Measurements from ENCODE around the gene CDK9.
"Not testable (repeated sequence)": the region's sequence is repeated elsewhere in the genome, so short reads cannot be mapped to it uniquely, and the experiment has no call there.

CDK9 gene

DNA sequence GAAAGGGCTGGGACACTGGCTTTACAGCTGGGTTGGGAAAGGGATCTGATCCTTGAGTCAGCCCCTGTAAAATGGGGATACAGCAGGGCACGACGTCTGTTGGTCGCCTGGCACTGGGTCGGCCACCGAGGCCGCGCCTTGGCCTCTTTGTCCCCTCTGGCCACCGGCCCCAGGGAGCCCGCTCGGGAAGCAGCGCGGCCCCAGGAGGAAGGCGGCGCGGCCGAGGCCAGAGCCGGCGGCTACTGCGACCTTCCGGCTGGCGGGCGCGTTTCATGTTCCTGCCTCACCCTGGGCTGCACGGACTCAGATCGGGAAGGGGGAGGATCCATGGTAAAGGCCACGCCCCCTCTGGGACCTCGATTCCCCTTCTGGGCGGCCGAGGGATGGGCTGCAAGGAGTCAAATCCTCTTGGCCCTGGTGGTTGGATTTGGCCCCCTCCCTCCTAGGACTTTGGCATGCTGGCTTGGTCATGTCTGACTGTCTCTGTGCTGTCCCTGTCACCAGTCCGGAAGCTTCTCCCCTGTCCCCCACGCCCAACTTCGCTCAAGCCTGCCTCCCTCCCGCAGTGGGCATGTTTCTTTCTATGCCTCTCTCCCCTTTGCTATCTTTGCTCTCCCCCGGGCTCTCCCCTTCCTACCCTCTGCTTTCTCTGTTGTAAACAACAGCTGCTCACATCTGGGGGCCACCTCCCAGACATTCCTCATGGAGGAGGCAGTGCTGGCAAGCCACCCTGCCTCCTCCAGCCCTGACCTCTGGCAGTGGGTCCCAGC, 42.6 kb downstream of the CDK9 start:
- DNase-seq, result no peak

DNA sequence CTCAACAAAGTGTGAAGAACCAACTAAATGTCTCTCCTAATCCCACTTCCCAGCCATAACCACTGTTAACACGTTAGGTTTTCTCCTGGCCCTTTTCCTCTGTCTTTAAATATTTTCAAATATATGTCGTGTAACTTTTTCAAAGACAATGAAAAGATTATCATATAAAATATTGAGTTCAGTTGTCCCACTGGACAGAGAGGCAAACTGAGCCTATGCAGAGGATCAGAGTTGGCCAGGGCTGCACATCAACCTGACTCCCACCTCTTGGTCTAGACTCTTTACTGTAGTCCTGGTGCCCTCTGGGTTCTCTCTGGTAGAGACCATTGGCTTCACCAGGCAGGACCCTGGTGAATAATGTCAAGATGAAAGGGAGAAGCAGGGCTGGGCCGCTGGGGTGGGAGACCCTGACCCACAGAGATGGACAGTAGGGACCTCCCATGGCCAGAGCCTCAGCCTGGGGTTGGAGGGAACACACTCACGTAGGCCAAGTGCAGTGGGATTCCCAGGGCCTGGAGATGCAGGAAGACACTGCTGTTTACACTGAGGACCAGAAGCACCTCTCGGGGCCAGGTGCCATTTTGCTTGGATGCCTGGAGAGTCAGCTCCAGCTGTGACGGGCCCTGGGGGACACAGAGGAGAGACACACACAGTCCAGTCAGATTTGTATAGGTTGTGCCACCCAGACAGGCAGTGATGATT, 43.5 kb downstream of the CDK9 start:
- no peak for DNase-seq

DNA sequence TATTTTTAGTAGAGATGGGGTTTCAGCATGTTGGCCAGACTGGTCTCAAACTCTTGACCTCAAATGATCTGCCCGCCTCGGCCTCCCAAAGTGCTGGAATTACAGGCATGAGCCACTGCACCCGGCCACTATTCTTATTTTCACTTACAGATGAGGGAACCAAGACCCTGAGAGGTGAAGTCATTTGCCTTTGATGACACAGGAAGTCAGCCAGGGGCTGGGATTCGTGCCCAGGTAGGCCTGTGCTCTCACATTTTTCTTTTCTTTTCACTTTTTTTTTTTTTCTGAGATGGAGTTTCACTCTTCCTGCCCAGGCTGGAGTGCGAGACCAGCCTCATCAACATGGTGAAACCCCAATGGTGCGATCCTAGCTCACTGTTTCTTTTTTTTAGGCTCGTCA, 46.4 kb downstream of the CDK9 start:
- no peak for DNase-seq

DNA sequence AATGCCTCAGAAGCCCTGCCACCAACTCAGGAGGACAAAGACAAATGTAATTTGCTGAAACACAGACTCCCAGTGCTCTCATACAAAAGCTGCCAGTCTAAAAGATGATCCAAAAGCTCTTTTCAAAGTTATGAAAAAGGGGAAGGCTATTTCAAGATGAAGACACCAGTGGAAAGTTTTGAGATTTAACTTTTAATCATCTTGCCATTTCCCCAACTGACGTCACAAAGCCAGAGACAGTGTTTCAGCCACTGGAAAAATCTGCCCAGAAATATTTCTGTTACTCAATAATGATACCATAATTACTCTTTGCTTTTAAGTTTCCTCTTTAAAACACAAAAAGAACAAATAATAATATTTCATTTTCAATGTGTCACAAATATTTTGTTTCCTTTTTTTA, 47.7 kb downstream of the CDK9 start:
- DNase-seq, result no peak

DNA sequence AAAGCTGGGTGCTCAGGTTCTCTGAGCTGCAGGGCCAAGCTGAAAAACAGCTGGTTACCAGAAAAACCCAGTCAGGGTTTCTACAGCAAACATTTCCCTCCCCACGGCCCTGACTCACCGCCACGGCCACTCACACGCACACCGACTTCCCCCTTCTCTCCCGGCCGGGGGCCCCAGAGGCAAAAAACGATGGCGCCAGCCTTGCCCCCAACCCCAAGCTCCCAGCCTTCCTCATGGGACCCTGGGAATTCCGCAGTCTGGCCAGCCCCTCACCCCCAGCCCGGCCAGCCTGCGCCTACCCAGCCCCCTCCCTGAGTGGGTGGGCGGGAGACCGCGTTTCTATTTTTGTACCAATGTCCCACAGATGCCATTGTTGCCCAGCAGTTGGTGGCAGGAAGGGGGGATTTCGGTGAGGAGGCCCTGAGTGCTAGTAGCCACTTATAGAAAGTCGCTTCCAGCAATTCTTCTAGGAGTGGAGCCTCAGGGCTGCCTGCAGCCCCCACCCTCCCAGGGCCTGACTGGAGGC, 50.2 kb downstream of the CDK9 start:
- DNase-seq, result no peak

DNA sequence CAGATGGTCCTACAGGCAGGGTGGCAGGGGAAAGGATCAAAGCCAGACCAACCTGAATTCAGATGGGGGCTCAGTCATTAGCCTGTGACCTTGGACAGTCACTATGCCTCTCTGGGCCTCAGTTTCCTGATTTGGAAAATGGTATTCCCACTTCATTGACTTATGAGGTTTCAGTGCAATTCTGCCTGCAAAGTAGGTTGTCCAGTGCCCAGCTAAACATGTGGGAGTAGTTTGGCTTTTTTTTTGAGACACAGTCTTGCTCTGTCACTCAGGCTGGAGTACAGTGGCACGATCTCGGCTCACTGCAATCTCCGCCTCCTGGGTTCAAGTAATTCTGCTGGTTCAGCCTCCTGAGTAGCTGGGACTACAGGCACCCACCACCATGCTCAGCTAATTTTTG, 50.7 kb downstream of the CDK9 start:
- DNase-seq, result not testable (repeated sequence)

DNA sequence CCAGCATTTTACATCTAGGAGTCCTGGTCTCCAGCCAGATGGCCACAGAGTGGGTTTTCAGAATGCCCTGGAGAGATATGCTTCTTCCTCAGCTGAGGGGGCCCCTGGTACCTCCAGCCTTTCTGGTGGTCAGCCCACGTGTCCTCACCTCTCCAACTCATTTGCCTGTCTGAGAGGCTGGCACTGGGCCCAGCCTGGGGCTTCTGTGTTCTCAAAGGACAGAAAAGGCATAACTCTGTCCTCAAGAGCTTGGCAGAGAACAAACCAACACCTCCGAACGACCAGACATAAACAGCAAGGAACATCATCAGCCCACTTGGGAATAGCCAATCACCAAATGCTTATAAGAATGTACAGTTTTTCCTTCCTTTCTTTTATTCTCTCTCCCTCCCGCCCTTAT, 51.5 kb downstream of the CDK9 start:
- no peak for DNase-seq

DNA sequence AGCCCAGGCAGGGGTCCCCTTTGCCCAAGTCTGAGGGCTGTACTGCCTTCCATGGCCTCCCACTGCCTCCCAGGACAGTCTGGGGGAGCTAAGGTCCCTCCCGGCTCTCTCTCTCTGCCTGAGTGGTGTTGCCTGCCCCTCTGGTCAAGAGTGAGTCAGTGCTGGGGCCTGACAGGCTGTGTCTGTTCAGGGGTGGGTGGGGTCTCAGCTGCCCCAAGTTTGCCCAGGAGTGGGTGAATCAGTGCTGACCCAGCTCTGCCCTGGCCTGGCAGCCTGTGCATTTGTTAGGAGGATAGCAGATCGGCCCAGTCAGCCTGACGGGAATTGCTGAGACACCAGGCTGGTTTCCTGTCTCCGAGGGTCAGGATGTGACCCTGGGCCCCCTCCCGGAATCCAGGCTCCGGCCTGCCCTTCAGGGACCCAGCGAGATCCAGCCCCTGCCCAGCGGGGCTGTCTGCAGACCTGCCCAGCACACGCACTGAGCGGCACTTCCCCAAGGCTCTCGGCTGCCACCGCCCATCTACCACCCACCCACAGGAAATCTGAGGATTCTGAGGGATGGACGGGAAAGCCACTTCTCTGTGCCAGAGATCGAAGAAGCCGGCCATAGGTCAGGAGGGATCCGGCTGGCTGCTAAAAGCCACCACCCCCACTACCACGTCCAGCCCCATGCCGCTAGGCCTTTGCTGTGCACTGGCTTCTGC, 52.7 kb downstream of the CDK9 start:
- no peak for DNase-seq

Measured in NCI-H2081 treated with DMSO at 0.1 percent for 48 hours (cell line).